Inferior parietal cortex (tissue), 1 donor: ENCODE data around the gene CYP24A1.

ENCODE experiments used
- DNase-seq: peaks from one replicate; pipeline ENCODE4 v3.0.0-alpha.2; 2016; ENCODE audit errors: extremely low spot score

The CYP24A1 gene

GRCh38 chr20:54115172-54115854 lies 58.5 kb downstream of the CYP24A1 start:
- DNase-seq = no peak

- no peak for DNase-seq
These were observed 59.7 kb downstream of the CYP24A1 start for GRCh38 chr20:54114109-54114508.

DNA sequence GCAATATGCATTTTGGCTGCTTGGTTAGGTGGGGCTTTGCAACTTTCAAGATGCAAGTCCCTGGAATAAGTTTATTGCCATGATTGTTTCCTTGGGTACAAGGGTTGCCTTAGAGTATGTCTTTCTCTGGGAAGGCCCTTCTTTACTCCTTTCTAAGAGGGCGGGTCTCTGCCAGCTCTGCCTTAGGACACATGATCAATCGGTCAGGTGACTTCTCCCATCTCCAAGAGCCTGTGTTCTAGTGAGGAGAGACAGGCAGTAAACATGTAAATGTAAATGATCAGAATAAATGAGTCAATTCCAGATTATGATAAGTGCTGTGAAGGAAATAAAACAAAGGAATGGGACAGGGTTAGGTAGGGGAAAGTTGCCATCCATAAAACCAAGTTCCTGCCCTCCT lies 60.2 kb downstream of the CYP24A1 start:
- DNase-seq = no peak

GRCh38 chr20:54112221-54112884 lies 61.4 kb downstream of the CYP24A1 start:
- DNase-seq = no peak

- DNase-seq = no peak
These were observed 62.3 kb downstream of the CYP24A1 start for GRCh38 chr20:54111460-54111859.

GRCh38 chr20:54110457-54110856 lies 63.3 kb downstream of the CYP24A1 start:
- DNase-seq = no peak

GRCh38 chr20:54110041-54110440 lies 63.7 kb downstream of the CYP24A1 start:
- no peak for DNase-seq

GRCh38 chr20:54108817-54109216 lies 65.0 kb downstream of the CYP24A1 start:
- no peak for DNase-seq

DNA sequence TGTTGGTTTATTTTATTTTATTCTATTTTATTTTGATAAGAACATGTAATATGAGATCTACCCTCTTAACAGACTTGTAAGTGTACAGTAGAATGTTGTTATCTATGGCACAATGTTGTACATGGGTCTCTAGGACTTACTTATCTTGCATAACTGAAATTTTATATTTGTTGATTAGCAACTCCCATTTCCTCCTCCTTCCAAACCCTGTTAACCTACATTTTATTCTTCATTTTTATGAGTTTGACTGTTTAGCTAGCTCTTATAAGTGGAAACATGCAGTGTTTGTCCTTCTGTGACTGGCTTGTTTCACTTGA lies 65.5 kb downstream of the CYP24A1 start:
- DNase-seq = no peak

- no peak for DNase-seq
These were observed 66.0 kb downstream of the CYP24A1 start for GRCh38 chr20:54107600-54108325.

DNA sequence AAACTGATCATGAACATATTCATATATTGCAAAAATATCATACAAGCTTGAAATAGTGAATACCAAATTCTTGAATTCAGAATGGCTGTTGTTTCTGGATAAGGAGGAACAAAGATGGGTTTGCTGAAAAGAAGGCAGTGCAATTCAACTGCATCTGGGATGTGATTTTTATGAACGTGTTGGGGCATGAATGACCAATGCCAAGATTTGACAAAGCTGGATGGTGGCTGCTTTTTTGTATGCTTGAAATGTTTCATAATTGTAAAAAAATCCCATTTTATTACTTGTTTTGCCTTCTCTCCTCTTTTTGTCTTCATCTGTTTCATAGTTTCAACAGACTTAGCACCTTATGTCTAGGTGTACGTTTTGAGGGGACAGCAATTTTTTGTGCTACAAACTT lies 66.6 kb downstream of the CYP24A1 start:
- no peak for DNase-seq

DNA sequence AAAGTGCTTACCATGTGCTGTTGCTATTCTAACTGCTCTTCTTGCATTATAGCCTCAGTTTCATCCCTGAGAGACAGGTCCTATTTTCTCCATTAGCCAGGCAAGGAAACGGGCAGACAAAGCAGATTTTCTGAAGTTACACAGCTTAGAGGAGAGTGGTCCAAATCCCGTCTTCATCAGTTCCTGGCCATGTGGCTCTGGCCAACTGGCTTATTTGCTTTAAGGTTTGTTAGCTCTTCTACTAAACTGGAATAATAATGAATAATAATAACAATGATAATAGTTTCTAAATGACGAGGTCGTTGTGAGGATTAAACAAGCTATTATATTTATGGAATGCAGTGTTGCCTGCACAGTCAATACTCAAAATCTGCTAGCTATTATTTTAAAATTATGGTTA lies 67.6 kb downstream of the CYP24A1 start:
- DNase-seq = no peak

GRCh38 chr20:54105653-54106052 lies 68.1 kb downstream of the CYP24A1 start:
- DNase-seq = no peak

- DNase-seq = no peak
These were observed 69.0 kb downstream of the CYP24A1 start for GRCh38 chr20:54104781-54105180.

DNA sequence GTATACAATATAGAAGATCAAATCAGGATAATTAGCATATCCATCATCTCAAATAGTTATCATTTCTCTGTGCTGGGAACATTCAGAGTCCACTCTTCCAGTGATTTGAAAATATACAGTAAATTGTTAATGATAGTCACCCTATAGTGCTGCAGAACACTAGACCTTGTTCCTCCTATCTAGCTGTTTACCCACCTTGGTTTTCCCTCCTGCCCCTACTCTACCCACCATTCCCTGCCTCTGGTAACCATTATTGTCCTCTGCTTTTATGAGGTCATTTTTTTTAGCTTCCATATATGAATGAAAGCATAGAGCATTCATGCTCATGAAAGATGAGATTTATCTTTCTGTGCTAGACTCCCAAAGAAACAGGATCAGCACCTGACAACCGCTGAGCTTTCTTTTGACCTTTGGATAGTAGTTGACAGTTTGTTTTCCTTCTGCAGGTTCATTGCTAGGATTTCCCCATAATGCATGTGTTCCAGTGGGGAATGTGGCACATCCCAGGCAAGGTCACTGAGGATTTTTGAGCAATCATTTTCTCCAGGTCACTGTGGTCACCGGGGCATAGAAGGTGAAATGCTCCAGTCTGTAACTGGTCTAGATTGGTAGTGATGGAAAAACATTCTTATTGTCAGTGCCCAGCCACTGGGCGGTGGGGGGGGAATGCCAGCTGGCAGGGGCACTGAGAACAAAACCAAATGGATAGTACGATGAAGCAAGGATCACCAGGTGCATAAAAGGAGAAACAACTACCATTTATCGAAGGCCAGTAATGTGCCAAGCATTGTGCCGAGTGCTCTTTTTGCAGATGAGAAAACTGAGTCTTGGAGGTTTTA lies 69.8 kb downstream of the CYP24A1 start:
- no peak for DNase-seq
